Astrocyte of the cerebellum (primary cell): Measurements from ENCODE around the gene RAI14.

ENCODE experiments used
- DNase-seq: peaks from one replicate; pipeline ENCODE4 v3.0.0-alpha.2; 2011; ENCODE audit warnings: low read depth
- H3K4me3 ChIP-seq: 2 replicates; pipeline ENCODE4 v1.5.1; 2011; ENCODE audit warnings: mild to moderate bottlenecking, low read depth, low read length, moderate library complexity
- CTCF ChIP-seq: IDR thresholded peaks from 2 replicates; pipeline ENCODE4 v1.5.1; 2012; ENCODE audit warnings: low read length, low read depth, moderate library complexity, mild to moderate bottlenecking; ENCODE audit errors: missing control alignments
- in situ Hi-C: cut with HindIII; loops from 2 replicates; pipeline ENCODE4 v1.10.0; 2017; ENCODE audit warnings: low sequenced_read_pairs

Gene RAI14

GRCh38 chr5:34838785-34839714 is 182.9 kb downstream of the RAI14 start, which contains the start of gene TTC23L:
Gene TTC23L (plus strand): TSS chr5:34839164. CDS start chr5:34840672, 1,508 bp downstream.
- in situ Hi-C loops = no loop called here
- DNase-seq = peak; percentile 50
- no peak for TF ChIP-seq CTCF
- peak within 1 kb of the TSS; percentile 64 for H3K4me3 ChIP-seq

GRCh38 chr5:34841816-34842215 is 185.7 kb downstream of the RAI14 start:
- TF ChIP-seq CTCF = no peak
- in situ Hi-C loops = no loop called here
- DNase-seq = no peak

GRCh38 chr5:34842554-34842953 is 186.4 kb downstream of the RAI14 start:
- no peak for DNase-seq
- in situ Hi-C loops = no loop called here
- TF ChIP-seq CTCF = no peak
- no peak overlapping the region for H3K4me3 ChIP-seq

More at GRCh38 chr5:34841816-34842215, 185.7 kb downstream of the RAI14 start:
- H3K4me3 ChIP-seq = no peak overlapping the region

- peak; percentile 8 for DNase-seq
- in situ Hi-C loops = no loop called here
- no peak overlapping the region for H3K4me3 ChIP-seq
- no peak for TF ChIP-seq CTCF
Measured at GRCh38 chr5:34843497-34843896, 187.4 kb downstream of the RAI14 start.

- no peak for TF ChIP-seq CTCF
- in situ Hi-C loops = no loop called here
Measured at GRCh38 chr5:34844106-34844505, 188.0 kb downstream of the RAI14 start.

DNA sequence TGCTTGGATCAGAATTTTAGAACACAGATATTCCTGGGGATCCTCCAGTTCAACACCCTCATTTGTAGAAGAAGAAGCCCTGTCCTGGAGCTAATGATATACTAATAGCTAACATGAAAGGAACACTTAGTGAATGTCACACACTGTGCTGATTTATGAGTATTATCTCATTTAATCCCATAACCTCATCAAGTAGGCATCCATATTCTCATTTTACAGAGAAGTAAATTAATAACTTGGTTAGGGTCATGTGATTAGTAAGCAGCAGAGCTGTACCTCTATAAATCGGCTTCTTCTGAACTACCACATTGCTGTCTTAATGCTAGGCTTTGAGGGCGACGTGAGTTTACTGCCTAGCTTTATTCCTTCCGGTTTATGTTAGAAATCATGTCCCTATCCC is 188.9 kb downstream of the RAI14 start:
- no peak for TF ChIP-seq CTCF
- no peak overlapping the region for H3K4me3 ChIP-seq

More at GRCh38 chr5:34844106-34844505, 188.0 kb downstream of the RAI14 start:
- no peak overlapping the region for H3K4me3 ChIP-seq
- DNase-seq = no peak

More for the DNA sequence above, 188.9 kb downstream of the RAI14 start:
- in situ Hi-C loops = no loop called here
- no peak for DNase-seq
